Sigmoid colon (tissue), 7 donors: ENCODE data around the gene STRN. TPM values are rescaled to one million over a fixed set of nuclear protein-coding genes. Genes with fewer than 3 reads are reported as not detected.

Experiments used
- DNase-seq: peaks from one replicate; pipeline ENCODE4 v3.0.0-alpha.2; 2019
- H3K27ac ChIP-seq, 4 donors: fragments of 200-600 bp; sonication (generic); one replicate each; pipeline ENCODE4 v1.5.1; 2016 to 2019; ENCODE audit warnings: mild to moderate bottlenecking in 1 of 4
- H3K27me3 ChIP-seq, 3 donors: fragments of 200-600 bp; sonication (generic); one replicate each; pipeline ENCODE4 v1.5.1; 2019; ENCODE audit warnings: mild to moderate bottlenecking in 1 of 3
- H3K36me3 ChIP-seq, 4 donors: fragments of 200-600 bp; sonication (generic); one replicate each; pipeline ENCODE4 v1.5.1; 2016 to 2019
- H3K4me1 ChIP-seq, 4 donors: fragments of 200-600 bp; sonication (generic); one replicate each; pipeline ENCODE4 v1.5.1; 2017 to 2019
- H3K4me3 ChIP-seq, 4 donors: fragments of 200-600 bp; sonication (generic); one replicate each; pipeline ENCODE4 v1.5.1; 2017 to 2019; ENCODE audit warnings: mild to moderate bottlenecking in 2 of 4, moderate library complexity in 1 of 4
- H3K9me3 ChIP-seq, 4 donors: fragments of 200-600 bp in 3 of 4; sonication (generic) in 3 of 4; one replicate each; pipeline versions ENCODE4 v1.5.1 to v1.6.1; 2013 to 2019
- CTCF ChIP-seq, 4 experiments: fragments of 450-650 bp in 3 of 4; fragments of 200-600 bp in 1 of 4; IDR thresholded peaks; one replicate each; pipeline ENCODE4 v1.5.1; 2016 to 2019; ENCODE audit warnings: antibody characterized with exemption in 4 of 4, mild to moderate bottlenecking in 3 of 4, moderate library complexity in 2 of 4
- EP300 ChIP-seq, 4 donors: sonication (generic); formaldehyde crosslinking; IDR thresholded peaks; one replicate each; pipeline ENCODE4 v1.6.1; 2017; ENCODE audit warnings: antibody characterized with exemption in 4 of 4
- POLR2A ChIP-seq, 2 donors: fragments of 450-650 bp; IDR thresholded peaks; one replicate each; pipeline ENCODE4 v1.6.1; 2016; ENCODE audit warnings: antibody characterized with exemption in 2 of 2, mild to moderate bottlenecking in 2 of 2, moderate library complexity in 2 of 2
- POLR2AphosphoS5 ChIP-seq, 4 donors: sonication (generic); formaldehyde crosslinking; IDR thresholded peaks; one replicate each; pipeline ENCODE4 v1.6.1; 2017; ENCODE audit warnings: antibody characterized with exemption in 4 of 4
- WGBS, 2 donors: extraction: QIAGEN DNeasy Blood & Tissue Kit; methylation state at CpG; one replicate each; pipeline ENCODE4 v1.1.7; 2013; 5-methylcytosine and 5-hydroxymethylcytosine counted together
- intact Hi-C: fragments of 100-400 bp; cut with DNase I; formaldehyde crosslinking; loops from one replicate; pipeline ENCODE4 v1.15.1; 2023
- polyA plus RNA-seq, 3 donors: library from polyadenylated mRNA; stranded (reverse); fragments of 200-250 nt; gene quantifications; one replicate each; pipeline ENCODE4 v1.2.3, GENCODE V29; 2013
- total RNA-seq, 4 donors: library from RNA; depleted of rRNA; stranded (reverse); fragments of >200 nt; gene quantifications; one replicate each; pipeline ENCODE4 v1.1.0, GENCODE V29; 2016
- donor health status: healthy with polysubstance abuse.
- donor health status: Bipolar disorder and iron deficiency.
- donor health status: healthy.

STRN gene
- total and polyA plus RNA-seq, 7 donors = 7.8 to 20.9 (median 14.9) TPM

GRCh38 chr2:36858551-36859365, 107.6 kb downstream of the STRN start:
- intact Hi-C loops = no loop called here
- H3K4me3 ChIP-seq = no peak overlapping the region
- no peak for DNase-seq
- peaks cover 0 to 55% (median 8%) of the 10 kb centered on the region in 4 donors for H3K36me3 ChIP-seq
- no peaks in the 10 kb centered on the region for H3K27me3 ChIP-seq
- TF ChIP-seq CTCF (IDR thresholded peaks at IDR 0.05) (no peak), EP300 (IDR thresholded peaks at IDR 0.05) (no peak), POLR2A (IDR thresholded peaks at IDR 0.05) (no peak), POLR2AphosphoS5 (IDR thresholded peaks at IDR 0.05) (no peak)
- no peaks in the 10 kb centered on the region for H3K9me3 ChIP-seq
- H3K27ac ChIP-seq = no peak overlapping the region
- H3K4me1 ChIP-seq = no peaks in the 10 kb centered on the region

- Histone ChIP-seq H3K4me3 (no peak overlapping the region), H3K27me3 (no peaks in the 10 kb centered on the region), H3K9me3 (no peaks in the 10 kb centered on the region), H3K27ac (no peak overlapping the region), H3K36me3 (peaks cover 0 to 55% (median 8%) of the 10 kb centered on the region in 4 donors), H3K4me1 (no peaks in the 10 kb centered on the region)
- WGBS, 2 donors = 35 to 79% methylated on average over 5 of the region's 5 CpGs
- DNase-seq = no peak
- intact Hi-C loops = no loop called here
- TF ChIP-seq EP300 (IDR thresholded peaks at IDR 0.05) = no peak
- TF ChIP-seq POLR2A (IDR thresholded peaks at IDR 0.05) = no peak
- TF ChIP-seq CTCF (IDR thresholded peaks at IDR 0.05) = no peak
- TF ChIP-seq POLR2AphosphoS5 (IDR thresholded peaks at IDR 0.05) = no peak
These were observed 108.6 kb downstream of the STRN start for GRCh38 chr2:36857713-36858112.

GRCh38 chr2:36855429-36855828, 110.9 kb downstream of the STRN start:
- H3K36me3 ChIP-seq = peaks cover 0 to 62% (median 10%) of the 10 kb centered on the region in 4 donors
- intact Hi-C loops = no loop called here
- TF ChIP-seq EP300 (IDR thresholded peaks at IDR 0.05) (no peak), POLR2A (IDR thresholded peaks at IDR 0.05) (no peak), POLR2AphosphoS5 (IDR thresholded peaks at IDR 0.05) (no peak), CTCF (IDR thresholded peaks at IDR 0.05) (no peak)

GRCh38 chr2:36854241-36854640, 112.1 kb downstream of the STRN start:
- Histone ChIP-seq H3K9me3 (no peaks in the 10 kb centered on the region), H3K36me3 (peaks cover 0 to 63% (median 13%) of the 10 kb centered on the region in 4 donors), H3K27ac (no peak overlapping the region), H3K4me3 (no peak overlapping the region), H3K4me1 (no peaks in the 10 kb centered on the region), H3K27me3 (no peaks in the 10 kb centered on the region)
- TF ChIP-seq POLR2A (IDR thresholded peaks at IDR 0.05) (no peak), EP300 (IDR thresholded peaks at IDR 0.05) (no peak), POLR2AphosphoS5 (IDR thresholded peaks at IDR 0.05) (no peak), CTCF (IDR thresholded peaks at IDR 0.05) (no peak)
- 66 to 79% methylated on average over 2 of the region's 2 CpGs for WGBS, 2 donors
- intact Hi-C loops = no loop called here
- no peak for DNase-seq

More at GRCh38 chr2:36855429-36855828, 110.9 kb downstream of the STRN start:
- no peaks in the 10 kb centered on the region for H3K27me3 ChIP-seq
- no peaks in the 10 kb centered on the region for H3K4me1 ChIP-seq
- H3K9me3 ChIP-seq = no peaks in the 10 kb centered on the region
- no peak overlapping the region for H3K27ac ChIP-seq
- DNase-seq = no peak
- whole genome bisulfite sequencing, 2 donors = 97 to 98% methylated on average over 2 of the region's 2 CpGs
- H3K4me3 ChIP-seq = no peak overlapping the region
